ENCODE measurements around the gene ZDHHC11.
"Not testable (repeated sequence)": the region's sequence is repeated elsewhere in the genome, so short reads cannot be mapped to it uniquely, and the experiment has no call there.

- not testable (repeated sequence) for TF ChIP-seq CTCF, POLR2A (IDR thresholded peaks at IDR 0.05)
Observed at GRCh38 chr5:752532-753115, 98.2 kb downstream of the ZDHHC11 start.
